GM18499 (cell line): ENCODE measurements around the gene BRWD1.
"Not testable (repeated sequence)": the region's sequence is repeated elsewhere in the genome, so short reads cannot be mapped to it uniquely, and the experiment has no call there.

Experiments used
- ATAC-seq: cut with Tn5 transposase; IDR thresholded peaks from one replicate; pipeline ENCODE4 v1.9.1; 2021; ENCODE audit warnings: moderate number of reproducible peaks; ENCODE audit not compliant: insufficient read depth, unreplicated experiment

The BRWD1 gene

DNA sequence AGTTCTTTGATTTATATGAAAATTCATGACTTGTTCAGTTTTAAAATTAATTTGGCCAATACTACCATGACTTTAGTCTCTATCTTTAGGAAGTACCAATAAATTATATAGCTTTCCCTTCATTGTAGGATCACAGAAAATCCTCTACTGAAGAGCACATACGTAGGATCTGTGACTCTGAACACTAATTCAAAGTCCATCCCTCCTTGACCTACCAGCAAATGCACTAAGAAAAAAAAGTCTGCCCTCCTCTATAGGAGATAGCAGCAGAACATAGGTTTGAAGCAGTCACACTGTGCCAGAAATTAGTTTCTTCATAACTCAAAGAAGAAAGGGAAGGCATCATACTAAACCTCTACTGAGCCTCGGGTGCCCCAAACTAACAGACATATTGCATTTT lies 16.5 kb downstream of the BRWD1 start:
- ATAC-seq = no peak

DNA sequence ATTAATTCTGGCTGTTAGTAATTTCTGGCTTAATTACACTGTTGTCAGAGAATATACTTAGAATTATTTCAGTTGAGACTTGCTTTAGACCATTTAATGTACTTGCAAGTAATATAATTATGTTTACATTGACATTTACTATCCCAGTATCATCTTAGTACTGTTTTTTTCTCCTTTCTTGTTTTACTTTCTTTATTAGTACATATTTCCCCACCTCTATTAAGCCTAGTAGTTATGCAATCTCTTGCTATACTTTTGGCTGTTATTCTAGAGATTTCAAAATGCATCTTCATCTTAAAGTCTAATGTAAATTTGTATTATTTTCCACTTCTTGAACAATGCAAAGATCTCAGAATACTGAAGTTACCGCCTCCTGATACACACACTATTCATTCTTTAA lies 24.4 kb downstream of the BRWD1 start:
- no peak for ATAC-seq

DNA sequence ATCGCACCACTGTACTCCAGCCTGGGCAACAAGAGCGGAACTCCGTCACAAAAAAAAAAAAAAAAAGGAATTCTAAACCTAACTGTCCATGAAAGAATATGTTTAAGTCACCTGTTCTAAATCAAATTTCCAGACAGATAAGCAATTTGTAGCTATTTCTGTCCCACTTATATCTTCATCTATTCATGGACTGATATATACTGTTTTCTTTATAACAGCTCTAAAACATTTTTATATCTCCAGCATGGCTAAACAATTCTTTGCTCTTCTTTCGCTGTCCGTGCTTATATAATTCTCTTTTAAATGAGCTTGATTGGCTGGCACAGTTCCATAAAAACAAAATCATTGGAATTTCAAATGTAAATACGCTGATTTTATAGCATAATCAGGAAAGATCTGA lies 30.5 kb downstream of the BRWD1 start:
- ATAC-seq = no peak

DNA sequence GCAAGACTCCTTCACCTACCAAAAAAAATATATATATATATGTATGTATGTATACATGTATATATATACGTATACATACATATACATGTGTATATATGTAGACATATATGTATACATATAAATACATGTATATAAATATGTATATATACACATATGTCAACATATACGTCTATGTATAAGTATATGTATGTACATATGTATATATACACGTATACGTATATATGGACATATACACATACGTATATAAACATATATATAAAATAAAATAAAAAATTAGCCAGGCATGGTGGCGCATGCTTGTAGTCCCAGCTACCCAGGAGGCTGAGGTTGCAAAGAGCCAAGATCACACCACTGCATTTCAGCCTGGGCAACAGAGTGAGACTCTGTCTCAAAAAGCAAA lies 31.6 kb downstream of the BRWD1 start:
- ATAC-seq = no peak

DNA sequence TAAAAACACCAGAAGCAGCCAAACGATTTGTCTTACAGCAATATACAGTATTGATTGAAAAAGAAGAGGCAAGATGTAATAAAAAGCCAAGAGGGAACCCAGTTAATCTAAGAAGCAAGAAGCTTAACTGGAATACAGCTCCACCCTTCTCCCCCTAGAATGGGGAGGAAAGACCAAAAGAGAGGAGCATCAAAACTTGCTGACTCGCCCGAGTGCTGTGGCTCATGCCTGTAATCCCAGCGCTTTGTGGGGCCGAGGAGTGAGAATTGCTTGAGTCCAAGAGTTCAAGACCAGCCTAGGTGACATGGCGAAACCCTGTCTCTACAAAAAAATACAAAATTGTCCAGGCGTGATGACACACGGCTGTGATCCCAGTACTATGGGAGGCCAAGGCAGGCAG lies 32.2 kb downstream of the BRWD1 start:
- no peak for ATAC-seq

DNA sequence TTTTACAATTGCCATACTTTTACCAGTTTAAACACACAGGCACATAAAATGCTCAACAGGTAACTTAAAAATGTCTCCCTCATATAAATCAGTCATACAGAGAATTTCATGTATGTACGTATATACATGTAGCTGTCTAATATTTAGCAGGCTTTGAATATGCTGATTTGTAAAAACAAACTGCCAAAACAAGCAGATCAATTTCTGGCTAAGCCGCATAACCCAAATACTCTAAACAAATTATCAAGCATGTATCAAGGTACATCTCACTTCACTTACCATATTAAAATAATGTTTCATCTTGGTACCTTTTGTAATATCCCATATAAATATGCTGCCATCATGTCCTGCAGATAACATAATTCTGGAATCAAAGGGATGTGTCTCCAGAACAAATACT lies 43.8 kb downstream of the BRWD1 start:
- no peak for ATAC-seq

DNA sequence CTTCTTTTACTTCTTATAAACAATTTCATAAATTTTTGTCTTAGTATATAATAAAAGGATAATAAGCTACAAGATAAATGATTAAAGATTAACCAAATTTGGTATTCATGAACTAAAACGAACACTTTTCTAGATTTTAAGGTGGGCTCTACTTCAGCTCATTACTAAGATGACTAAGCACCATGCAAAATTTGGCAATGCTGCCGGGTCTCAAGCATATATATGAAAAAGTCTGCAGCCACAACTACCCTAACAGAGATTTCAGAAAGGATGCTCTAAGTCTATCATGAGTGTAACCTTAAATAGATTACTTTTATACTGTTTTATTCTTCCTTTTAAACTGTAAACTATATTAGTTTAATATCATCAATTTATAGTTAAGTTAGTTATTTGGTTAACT lies 47.8 kb downstream of the BRWD1 start:
- no peak for ATAC-seq

DNA sequence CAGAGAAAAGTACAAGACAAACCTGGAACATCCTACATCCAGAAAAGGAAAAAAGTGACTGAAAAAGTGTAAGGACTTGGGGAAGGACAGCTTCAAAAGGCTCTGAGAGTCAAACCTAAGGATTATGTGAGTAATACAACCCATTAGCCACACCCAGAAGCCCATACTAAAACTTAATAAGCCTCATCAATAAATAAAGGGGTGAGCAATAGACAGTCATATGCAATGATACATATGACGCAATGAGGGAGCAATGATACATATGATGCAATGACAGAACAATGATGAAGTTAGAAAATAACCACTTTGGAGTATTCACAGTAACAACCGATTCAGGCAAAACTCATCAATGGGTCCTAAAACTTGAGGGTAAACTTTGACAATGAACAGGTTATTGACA lies 50.1 kb downstream of the BRWD1 start:
- ATAC-seq = no peak

DNA sequence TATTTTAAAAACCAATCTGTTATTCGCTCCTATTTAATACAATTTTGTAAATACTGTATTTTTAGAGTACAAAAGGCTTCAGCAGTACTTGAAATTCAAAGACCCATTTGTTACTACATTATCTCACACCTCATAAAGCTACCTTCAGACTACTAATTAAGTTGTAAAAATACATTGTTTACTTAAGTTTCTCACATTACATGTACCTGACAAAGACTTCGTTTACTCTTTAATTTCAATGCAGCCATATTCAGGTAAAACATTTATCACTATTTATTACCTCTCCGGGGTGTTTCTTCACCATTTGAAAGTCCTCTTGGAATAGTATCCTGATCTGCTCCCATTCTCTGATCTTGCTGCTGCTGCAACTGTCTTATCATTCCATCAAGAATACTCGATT lies 55.2 kb downstream of the BRWD1 start:
- no peak for ATAC-seq

DNA sequence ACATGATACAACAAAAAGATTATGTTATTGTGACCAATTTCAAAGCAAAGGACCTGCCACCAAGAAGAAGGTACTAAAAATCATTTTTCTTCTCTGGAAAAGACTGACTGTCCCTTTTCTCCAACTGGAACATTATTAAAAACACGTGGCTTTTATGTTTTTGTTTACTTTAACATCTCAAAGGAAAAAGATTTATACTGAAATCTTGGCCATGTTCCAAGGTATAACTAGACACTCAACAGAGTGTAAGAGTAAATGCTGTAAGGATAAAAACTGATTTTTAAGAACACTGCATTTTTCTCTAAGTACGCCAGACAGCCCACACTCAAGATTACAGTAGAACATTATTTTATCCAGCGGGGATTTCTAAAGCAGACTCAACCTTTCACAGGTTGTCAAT lies 62.1 kb downstream of the BRWD1 start:
- ATAC-seq = no peak

DNA sequence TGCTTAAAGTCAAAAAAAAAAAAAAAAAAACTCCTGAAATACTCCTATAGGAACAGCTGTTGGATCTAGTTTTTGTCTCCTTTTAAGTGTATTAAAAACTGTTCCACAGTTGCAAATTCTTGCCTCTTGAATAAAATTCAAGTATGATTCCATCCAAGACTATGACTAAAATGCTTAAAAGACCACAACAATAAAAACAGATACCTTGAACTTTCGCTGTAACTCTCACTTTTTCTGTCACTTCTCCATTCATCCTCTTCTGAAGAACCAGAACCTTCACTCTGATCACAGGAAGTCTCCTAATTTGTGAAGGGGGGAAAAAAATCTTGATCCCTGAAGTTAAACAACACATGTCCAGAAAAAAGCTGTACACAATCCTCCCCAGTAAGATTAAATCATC lies 75.2 kb downstream of the BRWD1 start:
- no peak for ATAC-seq

DNA sequence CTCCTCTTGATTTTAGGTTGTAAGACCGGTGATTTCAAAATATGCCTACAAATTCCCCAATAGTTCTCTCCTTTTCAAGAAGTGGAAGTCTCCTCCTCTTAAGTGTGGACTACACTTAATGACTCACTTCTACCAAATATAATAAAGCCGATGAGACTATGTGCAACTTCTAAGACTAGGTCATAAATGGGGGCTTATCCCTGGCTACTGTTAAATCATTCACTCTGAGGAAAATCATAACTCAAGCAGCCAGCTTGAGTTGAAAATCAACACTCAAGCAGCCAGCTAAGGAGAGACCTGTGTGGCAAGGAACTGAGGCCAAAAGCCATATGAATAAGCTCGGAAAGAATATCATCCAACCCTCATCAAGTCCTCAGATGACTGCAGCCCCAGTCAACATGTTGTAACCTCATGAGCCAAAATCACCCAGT lies 80.6 kb downstream of the BRWD1 start:
- ATAC-seq = no peak

DNA sequence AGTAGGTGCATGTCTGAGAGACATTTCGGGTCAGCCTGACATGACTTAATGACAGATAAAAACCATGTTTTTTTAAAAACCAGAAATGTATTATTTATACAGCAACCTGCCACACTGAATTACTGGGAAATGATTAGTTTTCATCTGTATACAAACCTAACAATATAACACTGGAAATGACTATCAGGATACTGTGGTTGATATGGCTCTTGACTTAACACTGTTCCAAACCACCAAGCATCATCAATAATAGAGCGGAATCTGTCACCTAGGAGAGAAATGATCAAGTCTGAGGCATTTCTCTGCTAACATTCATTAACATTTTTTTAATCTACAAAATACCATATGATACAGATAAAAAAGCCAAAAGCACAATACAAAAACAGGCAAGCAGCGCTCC lies 88.5 kb downstream of the BRWD1 start:
- no peak for ATAC-seq

DNA sequence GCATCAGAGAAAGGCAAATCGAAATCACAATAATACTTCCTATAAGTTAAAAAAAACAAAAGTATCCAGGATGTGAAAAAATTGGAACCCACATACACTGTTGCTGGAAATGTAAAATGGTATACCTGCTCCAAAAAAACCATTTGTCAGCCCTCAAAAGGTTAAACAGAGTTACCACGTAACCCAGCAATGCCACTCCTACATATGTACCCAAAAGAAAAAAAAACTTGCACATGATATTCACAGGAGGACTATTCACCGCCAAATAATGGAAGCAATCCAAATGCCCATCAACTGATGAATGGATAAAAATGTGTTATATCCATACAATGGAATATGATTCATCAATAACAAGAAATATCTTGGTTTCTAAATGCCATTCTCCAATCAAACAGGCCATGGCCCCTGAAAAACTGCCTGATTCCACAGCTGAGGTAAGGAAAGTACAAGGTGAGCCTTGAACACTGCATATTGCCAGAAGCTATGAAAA lies 91.4 kb downstream of the BRWD1 start:
- no peak for ATAC-seq

DNA sequence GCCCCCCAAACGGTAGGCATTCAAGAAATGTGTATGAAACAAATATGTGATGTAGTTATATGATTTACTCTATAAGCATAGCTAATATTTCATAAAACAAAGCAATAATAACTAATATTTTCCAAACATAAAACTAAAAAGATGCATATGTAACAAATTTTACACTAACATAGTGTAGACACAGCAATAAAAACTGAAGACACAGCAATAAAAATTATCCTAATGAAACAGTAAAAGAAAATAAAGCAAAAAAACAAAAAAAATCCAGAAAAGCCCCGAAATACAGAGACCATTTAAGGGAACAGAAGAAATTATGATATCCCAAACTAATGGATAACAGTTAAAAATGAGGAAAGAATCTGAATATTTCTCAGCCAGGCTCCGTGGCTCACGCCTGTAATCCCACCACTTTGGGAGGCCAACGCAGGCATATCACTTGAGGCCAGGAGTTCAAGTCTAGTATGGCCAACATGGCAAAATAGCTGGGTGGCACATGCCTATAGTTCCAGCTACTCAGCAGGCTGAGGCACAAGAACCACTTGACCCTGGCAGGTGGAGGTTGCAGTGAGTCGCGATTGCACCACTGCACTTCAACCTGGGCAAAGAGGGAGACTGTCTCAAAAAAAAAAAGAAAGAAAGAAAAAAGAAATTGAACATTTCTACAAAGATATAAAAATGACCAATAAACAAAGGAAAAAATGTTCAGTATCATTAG lies 92.0 kb downstream of the BRWD1 start:
- no peak for ATAC-seq

DNA sequence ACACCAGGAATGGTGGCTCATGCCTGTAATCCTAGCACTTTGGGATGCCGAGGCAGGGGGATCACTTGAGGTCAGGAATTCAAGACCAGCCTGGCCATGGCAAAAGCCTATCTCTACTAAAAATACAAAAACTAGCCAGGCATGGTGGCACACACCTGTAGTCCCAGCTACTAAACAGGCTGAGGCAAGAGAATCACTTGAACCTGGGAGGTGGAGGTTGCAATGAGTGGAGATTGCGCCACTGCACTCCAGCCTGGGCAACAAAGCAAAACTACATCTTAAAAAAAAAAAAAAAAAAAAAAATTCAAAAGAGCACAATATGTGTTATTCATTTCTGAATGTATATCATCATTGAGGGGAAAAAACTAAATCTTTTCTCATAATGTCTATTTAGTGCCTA lies 92.6 kb downstream of the BRWD1 start:
- not testable (repeated sequence) for ATAC-seq

DNA sequence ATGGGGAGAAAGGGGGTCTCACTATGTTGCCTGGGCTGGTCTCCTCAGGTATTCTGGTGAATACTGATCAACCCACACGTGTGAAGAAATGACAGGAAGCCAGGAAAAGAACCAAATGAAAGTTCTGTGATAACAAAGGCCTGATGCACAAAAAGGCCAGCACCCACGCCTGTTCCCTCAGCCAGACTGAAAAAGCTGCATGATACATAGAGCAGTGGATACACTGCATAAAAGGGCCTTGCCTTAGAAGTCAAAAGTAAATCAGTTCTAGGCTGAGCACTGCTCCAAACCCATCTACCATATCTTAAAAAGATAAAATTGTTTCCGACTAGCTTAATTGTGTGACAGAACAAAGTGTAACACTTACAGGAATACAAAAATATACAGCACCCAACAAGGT lies 93.3 kb downstream of the BRWD1 start:
- no peak for ATAC-seq

DNA sequence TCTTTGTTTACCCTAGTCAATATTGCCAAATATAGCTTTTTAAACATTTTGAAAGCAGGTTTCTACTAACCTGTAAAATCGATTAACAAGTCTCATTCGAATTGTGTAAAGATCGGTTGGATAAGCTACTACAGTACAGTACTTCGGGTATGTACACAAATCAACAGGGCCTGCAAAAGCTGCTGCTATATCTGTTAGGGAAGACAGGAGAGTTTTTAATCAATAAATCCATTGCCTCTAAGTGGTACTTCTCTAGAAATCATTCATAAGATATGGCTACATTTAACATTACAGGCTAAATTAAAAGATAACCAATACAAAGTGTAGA lies 95.4 kb downstream of the BRWD1 start:
- no peak for ATAC-seq

DNA sequence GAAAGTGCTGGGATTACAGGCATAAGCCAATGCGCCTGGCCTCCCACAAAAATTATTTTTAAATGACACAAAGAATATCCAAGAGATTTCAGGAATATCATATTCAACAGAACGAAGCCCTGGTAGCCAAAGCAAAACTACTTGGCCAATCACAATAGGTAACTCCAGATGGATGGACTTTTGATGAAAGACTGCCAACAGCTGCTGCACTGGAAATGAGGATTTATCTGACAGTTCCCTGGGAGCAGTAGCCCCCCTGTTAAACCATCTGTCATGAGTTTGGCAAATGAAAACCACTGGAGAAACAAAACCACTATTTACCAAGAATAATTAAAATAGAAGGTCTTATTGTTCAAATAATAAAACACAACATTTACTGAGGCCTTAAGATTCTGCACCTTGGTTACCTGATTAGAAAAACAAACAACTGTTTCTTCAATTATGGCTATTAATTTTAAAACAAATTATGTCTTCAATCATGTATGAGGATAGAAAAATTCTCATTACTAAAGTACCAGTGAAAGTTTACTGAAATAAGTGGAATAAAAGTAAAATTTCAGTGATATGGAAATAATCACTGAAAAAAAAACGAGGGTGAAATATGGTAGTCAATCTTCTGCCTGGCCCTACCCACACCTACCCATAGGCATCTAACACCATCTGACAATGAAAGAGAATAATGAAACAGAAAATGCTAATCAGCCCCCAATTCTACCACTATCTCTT lies 95.9 kb downstream of the BRWD1 start:
- ATAC-seq = no peak

DNA sequence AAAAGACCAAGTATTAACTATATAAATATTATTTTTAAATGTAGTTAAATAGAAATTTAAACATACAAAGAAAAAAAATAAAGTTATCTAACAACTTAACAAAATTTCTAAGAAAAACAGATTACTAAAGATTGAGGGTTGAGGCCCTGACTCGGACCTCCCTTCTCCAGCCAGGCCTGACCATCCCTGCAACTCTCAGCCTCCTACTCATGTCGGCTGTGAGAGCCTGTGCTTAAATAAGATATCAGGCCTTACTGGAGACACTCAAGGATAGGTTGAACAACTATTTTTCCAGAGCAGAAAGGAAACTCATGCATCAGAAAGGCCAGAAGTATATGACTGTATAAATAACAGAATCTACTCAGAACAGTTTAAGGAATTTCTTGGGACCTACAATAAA lies 97.1 kb downstream of the BRWD1 start:
- ATAC-seq = no peak

DNA sequence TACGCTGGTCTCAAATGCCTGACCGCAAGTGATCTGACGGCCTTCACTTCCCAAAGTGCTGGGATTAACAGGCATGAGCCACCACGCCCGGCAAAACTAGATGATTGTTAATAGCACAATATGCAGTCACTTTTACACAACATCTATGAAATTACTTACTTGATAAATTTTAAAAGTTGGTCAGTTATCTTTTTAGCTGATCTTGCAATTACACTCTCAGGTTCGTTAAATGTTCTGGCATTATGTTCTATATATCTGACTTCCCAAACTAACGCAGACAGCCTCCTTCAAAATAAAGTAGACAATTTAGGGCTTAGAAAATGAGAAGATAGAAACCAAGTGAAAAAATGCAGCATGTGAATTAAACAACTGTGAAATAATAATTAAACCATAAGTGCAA lies 98.4 kb downstream of the BRWD1 start:
- no peak for ATAC-seq

DNA sequence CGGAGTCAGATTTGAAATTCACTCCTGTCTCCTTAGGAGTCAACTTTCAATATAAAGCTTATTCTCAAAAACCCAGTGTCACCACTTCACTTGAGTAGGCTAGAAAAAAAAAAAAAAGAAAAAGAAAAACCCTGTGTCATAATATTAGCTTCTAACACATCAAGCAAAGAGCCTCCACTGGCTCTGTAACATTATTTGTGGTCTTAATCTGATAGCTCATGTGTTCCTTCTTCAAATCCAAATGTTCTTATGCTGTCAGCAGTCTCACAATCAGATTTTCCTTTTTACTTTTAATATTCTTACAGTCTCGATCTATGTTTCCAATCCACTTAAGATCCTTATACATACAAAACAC lies 104.1 kb downstream of the BRWD1 start:
- no peak for ATAC-seq
